ENCODE results near the gene DENND1A.

The DENND1A gene

GRCh38 chr9:123525424-123525823 is 404.5 kb downstream of the DENND1A start:
- DNase-seq (ENCODE audit: low spot score) = no peak

GRCh38 chr9:123524866-123525265 is 405.1 kb downstream of the DENND1A start:
- no peak for DNase-seq (ENCODE audit: low spot score)

- DNase-seq (ENCODE audit: low spot score) = no peak
Measured at GRCh38 chr9:123523845-123524244, 406.1 kb downstream of the DENND1A start.

GRCh38 chr9:123523001-123523400 is 406.9 kb downstream of the DENND1A start:
- DNase-seq (ENCODE audit: low spot score) = no peak

- no peak for DNase-seq (ENCODE audit: low spot score)
Measured at GRCh38 chr9:123522251-123522650, 407.7 kb downstream of the DENND1A start.

- no peak for DNase-seq (ENCODE audit: low spot score)
Measured at GRCh38 chr9:123518338-123518737, 411.6 kb downstream of the DENND1A start.

GRCh38 chr9:123517512-123517911 is 412.4 kb downstream of the DENND1A start:
- DNase-seq (ENCODE audit: low spot score) = no peak

- no peak for DNase-seq (ENCODE audit: low spot score)
Measured at GRCh38 chr9:123514766-123515165, 415.2 kb downstream of the DENND1A start.

GRCh38 chr9:123513554-123513953 is 416.4 kb downstream of the DENND1A start:
- DNase-seq (ENCODE audit: low spot score) = no peak

GRCh38 chr9:123511326-123512277 is 418.3 kb downstream of the DENND1A start:
- no peak for DNase-seq (ENCODE audit: low spot score)

- no peak for DNase-seq (ENCODE audit: low spot score)
Measured at GRCh38 chr9:123509646-123510045, 420.3 kb downstream of the DENND1A start.

- DNase-seq (ENCODE audit: low spot score) = no peak
Measured at GRCh38 chr9:123508048-123508447, 421.9 kb downstream of the DENND1A start.

GRCh38 chr9:123505496-123505895 is 424.4 kb downstream of the DENND1A start:
- DNase-seq (ENCODE audit: low spot score) = no peak

GRCh38 chr9:123500336-123500735 is 429.6 kb downstream of the DENND1A start:
- no peak for DNase-seq (ENCODE audit: low spot score)

- no peak for DNase-seq (ENCODE audit: low spot score)
Measured at GRCh38 chr9:123497830-123498229, 432.1 kb downstream of the DENND1A start.

GRCh38 chr9:123495731-123496130 is 434.2 kb downstream of the DENND1A start:
- DNase-seq (ENCODE audit: low spot score) = no peak

GRCh38 chr9:123493627-123494026 is 436.3 kb downstream of the DENND1A start:
- no peak for DNase-seq (ENCODE audit: low spot score)

GRCh38 chr9:123490688-123491087 is 439.2 kb downstream of the DENND1A start:
- no peak for DNase-seq (ENCODE audit: low spot score)

GRCh38 chr9:123488722-123489321 is 441.1 kb downstream of the DENND1A start:
- no peak for DNase-seq (ENCODE audit: low spot score)

- no peak for DNase-seq (ENCODE audit: low spot score)
Measured at GRCh38 chr9:123487944-123488548, 441.9 kb downstream of the DENND1A start.

GRCh38 chr9:123486431-123486830 is 443.5 kb downstream of the DENND1A start:
- no peak for DNase-seq (ENCODE audit: low spot score)

GRCh38 chr9:123485216-123485615 is 444.7 kb downstream of the DENND1A start:
- no peak for DNase-seq (ENCODE audit: low spot score)

- no peak for DNase-seq (ENCODE audit: low spot score)
Measured at GRCh38 chr9:123484130-123484529, 445.8 kb downstream of the DENND1A start.
